NOMO-1 treated with dmso at 0.1 percent for 144 hours (cell line): ENCODE data around the gene DDX6.

Experiments
- DNase-seq: peaks from one replicate; lab custom pipeline; 2025; ENCODE audit not compliant: unreplicated experiment; lab: John Stamatoyannopoulos, UW

Gene DDX6

GRCh38 chr11:118705791-118706545 is 85.0 kb downstream of the DDX6 start:
- no peak for DNase-seq

GRCh38 chr11:118705111-118705741 is 85.7 kb downstream of the DDX6 start:
- DNase-seq, result peak; percentile 35

- DNase-seq, result peak; percentile 5
Observed at GRCh38 chr11:118703563-118704106, 87.3 kb downstream of the DDX6 start.

- no peak for DNase-seq
Observed at GRCh38 chr11:118699506-118700220, 91.3 kb downstream of the DDX6 start.
